ENCODE results near the gene QRFP. TPM values are rescaled to one million over a fixed set of nuclear protein-coding genes. Genes with fewer than 3 reads are reported as not detected.

Gene QRFP
- total RNA-seq, 1 experiment from 2014 or later, result not detected

DNA sequence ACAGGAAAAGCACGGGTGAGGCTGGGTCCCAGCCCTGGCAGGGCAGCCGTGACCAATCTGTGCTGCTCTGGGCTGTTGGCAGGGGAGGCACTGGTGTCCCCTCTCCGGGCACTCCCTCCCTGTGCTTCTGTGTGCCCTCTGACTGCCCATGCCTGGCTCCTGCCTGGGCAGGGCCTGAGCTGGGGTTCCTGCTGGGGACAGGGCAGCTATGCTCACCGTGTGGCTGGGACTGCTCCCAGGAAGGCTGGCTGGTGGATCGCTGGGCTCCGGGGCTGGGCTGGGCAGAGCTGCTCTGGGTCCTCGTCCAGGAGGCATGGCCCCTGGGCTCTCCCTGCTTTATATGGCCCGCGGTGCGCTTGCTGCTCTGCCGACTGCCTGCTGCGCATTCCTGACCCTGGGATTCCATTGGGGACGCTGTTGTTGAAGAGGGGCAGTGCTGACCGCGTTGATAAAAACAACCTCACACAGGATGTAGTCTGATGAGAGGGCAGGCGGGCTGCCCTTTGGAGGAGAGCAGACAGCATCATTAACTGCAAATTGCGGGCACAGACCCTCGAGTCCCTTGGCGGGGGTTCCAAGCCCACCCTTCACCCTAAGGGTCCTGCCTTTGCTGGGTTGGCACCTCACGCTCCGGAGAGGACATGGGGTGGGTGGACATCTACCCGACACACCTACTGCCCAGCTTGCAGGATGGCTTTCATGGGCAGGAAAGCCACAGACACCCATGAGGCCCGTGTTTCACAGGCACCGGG lies 955 bp downstream of the QRFP start:
- no peaks in the 10 kb centered on the region for H3F3A ChIP-seq (ENCODE audit: low read length, unreplicated experiment)
- H3K9ac ChIP-seq (ENCODE audit: low read length), result no peak overlapping the region
- intact Hi-C loops (cut with micrococcal nuclease), result loop anchor here (5.0 kb wide), 1 partner anchor 37 kb away; no protein-coding TSS in a partner anchor
- no peaks in the 10 kb centered on the region for H3K36me3 ChIP-seq (ENCODE audit: low read depth, low read length)
- H3K27me3 ChIP-seq (ENCODE audit: low read length), result no peaks in the 10 kb centered on the region
- TF ChIP-seq, protein P1, sequence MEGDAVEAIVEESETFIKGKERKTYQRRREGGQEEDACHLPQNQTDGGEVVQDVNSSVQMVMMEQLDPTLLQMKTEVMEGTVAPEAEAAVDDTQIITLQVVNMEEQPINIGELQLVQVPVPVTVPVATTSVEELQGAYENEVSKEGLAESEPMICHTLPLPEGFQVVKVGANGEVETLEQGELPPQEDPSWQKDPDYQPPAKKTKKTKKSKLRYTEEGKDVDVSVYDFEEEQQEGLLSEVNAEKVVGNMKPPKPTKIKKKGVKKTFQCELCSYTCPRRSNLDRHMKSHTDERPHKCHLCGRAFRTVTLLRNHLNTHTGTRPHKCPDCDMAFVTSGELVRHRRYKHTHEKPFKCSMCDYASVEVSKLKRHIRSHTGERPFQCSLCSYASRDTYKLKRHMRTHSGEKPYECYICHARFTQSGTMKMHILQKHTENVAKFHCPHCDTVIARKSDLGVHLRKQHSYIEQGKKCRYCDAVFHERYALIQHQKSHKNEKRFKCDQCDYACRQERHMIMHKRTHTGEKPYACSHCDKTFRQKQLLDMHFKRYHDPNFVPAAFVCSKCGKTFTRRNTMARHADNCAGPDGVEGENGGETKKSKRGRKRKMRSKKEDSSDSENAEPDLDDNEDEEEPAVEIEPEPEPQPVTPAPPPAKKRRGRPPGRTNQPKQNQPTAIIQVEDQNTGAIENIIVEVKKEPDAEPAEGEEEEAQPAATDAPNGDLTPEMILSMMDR (conservative IDR thresholded peaks at IDR 0.05; ENCODE audit: low read depth, low read length), result no peak
- no peak for TF ChIP-seq EZH2 (IDR thresholded peaks at IDR 0.05; ENCODE audit: low read length, unreplicated experiment)
- no peak for TF ChIP-seq EZH2phosphoT487 (IDR thresholded peaks at IDR 0.05; ENCODE audit: borderline replicate concordance, low read length)
- no peak overlapping the region for H3K27ac ChIP-seq (ENCODE audit: low read length)
- no peak overlapping the region for H2AFZ ChIP-seq (ENCODE audit: low read length)
- H3K4me3 ChIP-seq (ENCODE audit: low read length), result no peak overlapping the region
- ATAC-seq, result peak; percentile 25; the same call in 1 of the 2 replicates
- ChIA-PET CTCF (interaction anchor here (0.6 to 0.7 kb wide), 2 partner anchors 37 to 103 kb away, joined by 3 to 4 read pairs; no protein-coding TSS in a partner anchor), POLR2A (ENCODE audit: unreplicated experiment) (interaction anchor here (0.6 kb wide), 1 partner anchor 37 kb away, joined by 4 read pairs; no protein-coding TSS in a partner anchor)
- no peaks in the 10 kb centered on the region for H4K20me1 ChIP-seq (ENCODE audit: low read length)
- no peak for DNase-seq
- no peaks in the 10 kb centered on the region for H3K9me3 ChIP-seq (ENCODE audit: low read length)
- H3K79me2 ChIP-seq (ENCODE audit: low read length), result no peaks in the 10 kb centered on the region
- no peak overlapping the region for H3K4me2 ChIP-seq (ENCODE audit: low read length)
- BruUV-seq (replicated peaks), result no TSS peak
- no peaks in the 10 kb centered on the region for H3K4me1 ChIP-seq (ENCODE audit: insufficient read depth, low read length)
- H3K9me2 ChIP-seq (replicated peaks; ENCODE audit: low read length), result no peaks in the 10 kb centered on the region

DNA sequence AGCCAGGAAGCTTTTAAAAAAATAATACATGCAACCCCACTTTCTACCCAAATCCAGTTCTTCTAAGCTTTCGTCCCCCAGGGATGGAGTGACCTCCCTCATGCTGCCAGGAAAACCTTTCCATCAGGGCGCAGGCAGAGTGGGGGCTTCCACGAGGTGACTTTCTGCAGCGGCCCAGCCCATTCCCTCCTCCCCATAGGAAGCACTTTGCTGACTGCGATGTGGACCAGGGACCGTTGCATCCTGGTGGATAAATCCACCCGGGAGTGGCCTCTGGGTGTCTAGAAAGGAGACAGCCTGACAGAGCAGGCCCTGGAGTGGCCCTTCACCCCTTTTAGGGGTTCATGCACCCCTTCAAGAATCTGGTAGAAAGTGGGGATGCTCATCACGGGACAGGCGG lies 1.6 kb downstream of the QRFP start:
- BruUV-seq (replicated peaks), result no TSS peak
- ATAC-seq, result no peak
- POLR2A ChIA-PET (ENCODE audit: unreplicated experiment), result interaction anchor here (0.6 kb wide), 1 partner anchor 37 kb away, joined by 4 read pairs; no protein-coding TSS in a partner anchor

DNA sequence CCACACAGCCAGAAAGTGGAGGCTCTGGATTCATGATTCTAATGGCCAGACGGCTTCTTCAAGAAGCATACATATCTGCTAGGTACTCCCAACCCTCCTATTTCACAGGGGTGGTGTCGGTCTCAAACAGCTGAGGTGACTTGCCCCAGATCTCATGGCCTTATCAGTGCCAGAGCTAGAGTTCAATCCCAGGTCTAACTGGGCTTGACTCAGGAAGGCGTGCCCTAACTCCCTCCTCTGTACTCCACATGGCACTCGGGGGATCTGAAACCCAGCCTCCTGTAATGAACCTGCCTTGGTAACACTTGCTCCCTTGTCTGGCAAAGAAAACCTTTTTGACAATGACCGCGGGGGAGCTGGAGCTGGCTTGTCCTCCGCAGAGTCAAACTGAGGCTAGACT lies 2.1 kb downstream of the QRFP start:
- no peak for DNase-seq

More for the DNA sequence above, 1.6 kb downstream of the QRFP start:
- intact Hi-C loops (cut with micrococcal nuclease), result loop anchor here (5.0 kb wide), 1 partner anchor 37 kb away; no protein-coding TSS in a partner anchor
- Histone ChIP-seq H4K20me1 (ENCODE audit: low read length) (no peaks in the 10 kb centered on the region), H3K9me2 (replicated peaks; ENCODE audit: low read length) (no peaks in the 10 kb centered on the region), H3F3A (ENCODE audit: low read length, unreplicated experiment) (no peaks in the 10 kb centered on the region), H3K27ac (ENCODE audit: low read length) (no peak overlapping the region), H3K4me2 (ENCODE audit: low read length) (no peak overlapping the region), H3K9ac (ENCODE audit: low read length) (no peak overlapping the region), H3K36me3 (ENCODE audit: low read depth, low read length) (no peaks in the 10 kb centered on the region), H3K9me3 (ENCODE audit: low read length) (no peaks in the 10 kb centered on the region), H2AFZ (ENCODE audit: low read length) (no peak overlapping the region), H3K4me1 (ENCODE audit: insufficient read depth, low read length) (no peaks in the 10 kb centered on the region), H3K4me3 (ENCODE audit: low read length) (no peak overlapping the region), H3K79me2 (ENCODE audit: low read length) (no peaks in the 10 kb centered on the region), H3K27me3 (ENCODE audit: low read length) (no peaks in the 10 kb centered on the region)
- CTCF ChIA-PET, result interaction anchor here (0.7 kb wide), 1 partner anchor 38 kb away, joined by 4 read pairs; no protein-coding TSS in a partner anchor
- DNase-seq, result no peak
- no peak for TF ChIP-seq EZH2phosphoT487 (IDR thresholded peaks at IDR 0.05; ENCODE audit: borderline replicate concordance, low read length)

More for the DNA sequence above, 2.1 kb downstream of the QRFP start:
- Histone ChIP-seq H4K20me1 (ENCODE audit: low read length) (no peaks in the 10 kb centered on the region), H3K9me2 (replicated peaks; ENCODE audit: low read length) (no peaks in the 10 kb centered on the region), H2AFZ (ENCODE audit: low read length) (no peak overlapping the region), H3K36me3 (ENCODE audit: low read depth, low read length) (no peaks in the 10 kb centered on the region), H3K27me3 (ENCODE audit: low read length) (no peaks in the 10 kb centered on the region), H3K27ac (ENCODE audit: low read length) (no peak overlapping the region), H3K4me2 (ENCODE audit: low read length) (no peak overlapping the region), H3F3A (ENCODE audit: low read length, unreplicated experiment) (no peaks in the 10 kb centered on the region), H3K9ac (ENCODE audit: low read length) (no peak overlapping the region), H3K9me3 (ENCODE audit: low read length) (no peaks in the 10 kb centered on the region), H3K4me1 (ENCODE audit: insufficient read depth, low read length) (no peaks in the 10 kb centered on the region), H3K4me3 (ENCODE audit: low read length) (no peak overlapping the region), H3K79me2 (ENCODE audit: low read length) (no peaks in the 10 kb centered on the region)
- intact Hi-C loops (cut with micrococcal nuclease), result no loop called here
- TF ChIP-seq EZH2phosphoT487 (IDR thresholded peaks at IDR 0.05; ENCODE audit: borderline replicate concordance, low read length) (no peak), EZH2 (IDR thresholded peaks at IDR 0.05; ENCODE audit: low read length, unreplicated experiment) (no peak)
- TF ChIP-seq, protein P1 (conservative IDR thresholded peaks at IDR 0.05; ENCODE audit: low read depth, low read length), result no peak
- ChIA-PET CTCF (no interaction called here), POLR2A (ENCODE audit: unreplicated experiment) (no interaction called here)
- BruUV-seq (replicated peaks), result no TSS peak
- ATAC-seq, result no peak
